ENCODE data around the gene NOTO. TPM values are rescaled to one million over a fixed set of nuclear protein-coding genes. Genes with fewer than 3 reads are reported as not detected.

NOTO gene
- total RNA-seq, 4 donors from 2014 or later, result not detected

GRCh38 chr2:73257425-73258125 is 55.2 kb downstream of the NOTO start:
- H3K27me3 ChIP-seq, result no peaks in the 10 kb centered on the region
- no peak overlapping the region for H3K27ac ChIP-seq
- peaks cover 3 to 30% (median 8%) of the 10 kb centered on the region in 3 donors for H3K36me3 ChIP-seq
- H3K4me3 ChIP-seq, result no peak overlapping the region
- peaks cover 0 to 14% (median 0%) of the 10 kb centered on the region in 3 donors for H3K4me1 ChIP-seq
- WGBS, 2 donors, result 79 to 80% methylated on average over 3 to 4 of the region's 10 CpGs
- TF ChIP-seq POLR2A (IDR thresholded peaks at IDR 0.05) (no peak), CTCF (IDR thresholded peaks at IDR 0.05) (no peak)
- intact Hi-C loops (cut with DNase I), result no loop called here
- no peak for DNase-seq
- H3K9me3 ChIP-seq, result no peaks in the 10 kb centered on the region

GRCh38 chr2:73258186-73258912 is 56.0 kb downstream of the NOTO start:
- H3K4me3 ChIP-seq, result no peak overlapping the region
- DNase-seq, result no peak
- no peaks in the 10 kb centered on the region for H3K9me3 ChIP-seq
- peaks cover 0 to 22% (median under 1%) of the 10 kb centered on the region in 3 donors for H3K36me3 ChIP-seq
- TF ChIP-seq CTCF (IDR thresholded peaks at IDR 0.05), result no peak
- no peak for TF ChIP-seq POLR2A (IDR thresholded peaks at IDR 0.05)
- 85 to 94% methylated on average over 3 to 6 of the region's 8 CpGs for WGBS, 2 donors
- H3K27ac ChIP-seq, result no peak overlapping the region
- H3K4me1 ChIP-seq, result peaks cover 0 to 14% (median 0%) of the 10 kb centered on the region in 3 donors
- intact Hi-C loops (cut with DNase I), result no loop called here
- H3K27me3 ChIP-seq, result no peaks in the 10 kb centered on the region

- intact Hi-C loops (cut with DNase I), result no loop called here
- WGBS, 2 donors, result 90% methylated on average over 2 of the region's 9 CpGs; no CpG with 5 or more reads in 1 of the 2 donors
- Histone ChIP-seq H3K27ac (no peak overlapping the region), H3K9me3 (no peaks in the 10 kb centered on the region), H3K4me1 (peaks cover 0 to 14% (median 0%) of the 10 kb centered on the region in 3 donors), H3K36me3 (peaks cover 0 to 17% (median 0%) of the 10 kb centered on the region in 3 donors), H3K4me3 (no peak overlapping the region), H3K27me3 (no peaks in the 10 kb centered on the region)
- no peak for DNase-seq
- no peak for TF ChIP-seq POLR2A (IDR thresholded peaks at IDR 0.05)
- TF ChIP-seq CTCF (IDR thresholded peaks at IDR 0.05), result no peak
Observed at GRCh38 chr2:73258913-73259215, 56.5 kb downstream of the NOTO start.

- TF ChIP-seq CTCF (IDR thresholded peaks at IDR 0.05), result no peak
- no peak for TF ChIP-seq POLR2A (IDR thresholded peaks at IDR 0.05)
- Histone ChIP-seq H3K27ac (no peak overlapping the region), H3K9me3 (no peaks in the 10 kb centered on the region), H3K4me3 (no peak overlapping the region), H3K4me1 (peaks cover 0 to 11% (median 0%) of the 10 kb centered on the region in 3 donors), H3K36me3 (peaks cover 0 to 13% (median 0%) of the 10 kb centered on the region in 3 donors), H3K27me3 (no peaks in the 10 kb centered on the region)
- intact Hi-C loops (cut with DNase I), result no loop called here
- 13 to 100% methylated on average over 1 to 2 of the region's 8 CpGs for WGBS, 2 donors
- DNase-seq, result no peak
Observed at GRCh38 chr2:73259276-73259675, 56.9 kb downstream of the NOTO start.

GRCh38 chr2:73259704-73260337 is 57.4 kb downstream of the NOTO start:
- Histone ChIP-seq H3K4me3 (no peak overlapping the region), H3K9me3 (no peaks in the 10 kb centered on the region), H3K27ac (no peak overlapping the region), H3K4me1 (peaks cover 0 to 5% (median 0%) of the 10 kb centered on the region in 3 donors), H3K27me3 (peaks cover 0 to under 1% (median 0%) of the 10 kb centered on the region in 4 donors), H3K36me3 (peaks cover 0 to 7% (median 0%) of the 10 kb centered on the region in 3 donors)
- no peak for DNase-seq
- intact Hi-C loops (cut with DNase I), result no loop called here
- 63 to 88% methylated on average over 4 of the region's 4 CpGs for WGBS, 2 donors
- TF ChIP-seq POLR2A (IDR thresholded peaks at IDR 0.05) (no peak), CTCF (IDR thresholded peaks at IDR 0.05) (no peak)

Measured in esophagus squamous epithelium (tissue), 5 donors.